SK-N-SH treated with all-trans-retinoic acid at 6 μM for 48 hours (cell line): ENCODE measurements around the gene TSPAN33.

Source experiments
- ATAC-seq: fragments of 200-7000 bp; cut with Tn5 transposase; 3 replicates; pipeline ENCODE4 v1.9.1; 2020; ENCODE audit warnings: mild to moderate bottlenecking, moderate library complexity
- ARNTL ChIP-seq: fragments of 450-650 bp; formaldehyde crosslinking; IDR thresholded peaks from 2 replicates; pipeline ENCODE4 v1.5.0; 2020; ENCODE audit warnings: low read depth, mild to moderate bottlenecking, moderate library complexity, borderline replicate concordance
- BACH2 ChIP-seq: fragments of 250-450 bp; sonication (Bioruptor Pico); IDR thresholded peaks from 2 replicates; pipeline ENCODE4 v1.9.0; 2021; ENCODE audit warnings: mild to moderate bottlenecking, borderline replicate concordance
- CSDC2 ChIP-seq: fragments of 250-450 bp; sonication (Bioruptor Pico); IDR thresholded peaks from 2 replicates; pipeline ENCODE4 v1.5.0; 2020; ENCODE audit warnings: mild to moderate bottlenecking, moderate library complexity
- ESRRG ChIP-seq: fragments of 250-450 bp; sonication (Bioruptor Pico); IDR thresholded peaks from 2 replicates; pipeline ENCODE4 v1.6.1; 2021; ENCODE audit warnings: mild to moderate bottlenecking
- GLIS3 ChIP-seq: fragments of 250-450 bp; sonication (Bioruptor Pico); IDR thresholded peaks from 2 replicates; pipeline ENCODE4 v1.5.0; 2020; ENCODE audit warnings: mild to moderate bottlenecking, moderate library complexity
- ISL1 ChIP-seq: fragments of 250-450 bp; sonication (Bioruptor Pico); IDR thresholded peaks from 2 replicates; pipeline ENCODE4 v2.1.2; 2022; ENCODE audit warnings: mild to moderate bottlenecking, moderate library complexity
- PPARA ChIP-seq: fragments of 250-450 bp; sonication (Bioruptor Pico); IDR thresholded peaks from 2 replicates; pipeline ENCODE4 v1.5.0; 2020; ENCODE audit warnings: mild to moderate bottlenecking, borderline replicate concordance
- RARB ChIP-seq: fragments of 250-450 bp; sonication (Bioruptor Pico); IDR thresholded peaks from 2 replicates; pipeline ENCODE4 v1.8.0; 2021; ENCODE audit warnings: mild to moderate bottlenecking, moderate library complexity
- SNAI2 ChIP-seq: fragments of 250-450 bp; sonication (Bioruptor Pico); IDR thresholded peaks from 2 replicates; pipeline ENCODE4 v1.5.0; 2020; ENCODE audit warnings: mild to moderate bottlenecking, moderate library complexity
- TCF4 ChIP-seq: fragments of 250-450 bp; sonication (Bioruptor Pico); IDR thresholded peaks from 2 replicates; pipeline ENCODE4 v1.8.0; 2021; ENCODE audit warnings: mild to moderate bottlenecking, moderate library complexity, borderline replicate concordance
- TOX ChIP-seq: fragments of 250-450 bp; sonication (Bioruptor Pico); IDR thresholded peaks from 2 replicates; pipeline ENCODE4 v1.8.0; 2021; ENCODE audit warnings: mild to moderate bottlenecking, moderate library complexity, borderline replicate concordance
- ZC3H10 ChIP-seq: fragments of 250-450 bp; sonication (Bioruptor Pico); IDR thresholded peaks from 2 replicates; pipeline ENCODE4 v1.5.1; 2021; ENCODE audit warnings: mild to moderate bottlenecking, moderate library complexity
- ZFP3 ChIP-seq: fragments of 250-450 bp; sonication (Bioruptor Pico); IDR thresholded peaks from 2 replicates; pipeline ENCODE4 v1.5.0; 2020; ENCODE audit warnings: mild to moderate bottlenecking, moderate library complexity
- ZFP30 ChIP-seq: fragments of 450-650 bp; formaldehyde crosslinking; IDR thresholded peaks from 2 replicates; pipeline ENCODE4 v1.5.0; 2022; ENCODE audit warnings: mild to moderate bottlenecking, moderate library complexity
- ZNF565 ChIP-seq: fragments of 450-650 bp; formaldehyde crosslinking; conservative IDR thresholded peaks from 2 replicates; pipeline ENCODE4 v1.5.0; 2020; ENCODE audit warnings: low read depth, mild to moderate bottlenecking, moderate library complexity
- ZNF70 ChIP-seq: fragments of 450-650 bp; formaldehyde crosslinking; IDR thresholded peaks from 2 replicates; pipeline ENCODE4 v1.5.0; 2020; ENCODE audit warnings: mild to moderate bottlenecking, moderate library complexity
- ZNF8 ChIP-seq: fragments of 450-650 bp; formaldehyde crosslinking; IDR thresholded peaks from 2 replicates; pipeline ENCODE4 v1.5.0; 2020; ENCODE audit warnings: mild to moderate bottlenecking, moderate library complexity
- TF ChIP-seq, protein P1 (sequence below): fragments of 250-450 bp; sonication (Bioruptor Pico); IDR thresholded peaks from 2 replicates; pipeline ENCODE4 v1.8.0; 2020; ENCODE audit warnings: mild to moderate bottlenecking, moderate library complexity, borderline replicate concordance
- TF ChIP-seq, protein P2 (sequence below): fragments of 250-450 bp; sonication (Bioruptor Pico); IDR thresholded peaks from 2 replicates; pipeline ENCODE4 v1.5.0; 2020; ENCODE audit warnings: mild to moderate bottlenecking, moderate library complexity
- TF ChIP-seq, protein P3 (sequence below): fragments of 250-450 bp; sonication (Bioruptor Pico); IDR thresholded peaks from 2 replicates; pipeline ENCODE4 v1.5.1; 2021; ENCODE audit warnings: mild to moderate bottlenecking, moderate library complexity
- TF ChIP-seq, protein P4 (sequence below): fragments of 250-450 bp; sonication (Bioruptor Pico); IDR thresholded peaks from 2 replicates; pipeline ENCODE4 v1.5.1; 2020; ENCODE audit warnings: low read depth, mild to moderate bottlenecking, moderate library complexity

The TSPAN33 gene, protein sequence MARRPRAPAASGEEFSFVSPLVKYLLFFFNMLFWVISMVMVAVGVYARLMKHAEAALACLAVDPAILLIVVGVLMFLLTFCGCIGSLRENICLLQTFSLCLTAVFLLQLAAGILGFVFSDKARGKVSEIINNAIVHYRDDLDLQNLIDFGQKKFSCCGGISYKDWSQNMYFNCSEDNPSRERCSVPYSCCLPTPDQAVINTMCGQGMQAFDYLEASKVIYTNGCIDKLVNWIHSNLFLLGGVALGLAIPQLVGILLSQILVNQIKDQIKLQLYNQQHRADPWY

DNA sequence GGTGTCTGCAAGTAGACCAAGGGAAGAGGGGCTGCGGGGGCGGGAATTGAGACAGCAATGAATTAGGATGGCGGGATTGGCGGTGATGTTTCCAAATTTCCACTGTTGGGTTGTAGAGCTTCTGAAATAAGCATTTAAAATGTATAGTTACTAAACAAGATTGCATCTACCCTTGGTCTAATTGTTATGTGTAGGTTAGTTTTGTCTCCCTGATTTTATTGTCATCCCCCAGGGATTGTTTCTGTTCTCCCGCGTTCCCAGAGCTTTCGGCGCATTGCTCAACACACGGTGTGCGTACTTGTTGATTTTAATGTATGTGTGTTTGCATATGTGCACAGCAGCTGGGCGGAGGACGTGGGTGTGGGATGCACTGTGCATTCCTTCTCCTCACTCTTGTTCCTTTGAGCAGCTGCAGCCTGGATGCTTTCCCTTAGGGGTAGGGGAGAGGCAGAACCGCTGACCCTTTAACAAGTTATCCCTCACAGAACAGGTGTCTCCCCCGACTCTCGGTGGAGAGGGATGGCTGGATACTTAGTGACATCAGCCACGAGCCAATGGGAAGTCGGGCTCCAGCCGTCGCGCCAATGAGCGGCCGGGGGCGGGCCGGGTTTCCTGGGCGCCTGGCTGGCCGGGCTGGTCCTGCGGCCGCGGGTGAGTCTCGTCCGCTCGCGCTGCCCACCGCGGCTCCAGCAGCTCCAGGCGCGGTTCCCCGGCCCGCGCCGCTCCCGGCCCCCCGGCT lies at the start of gene TSPAN33:
Gene TSPAN33 (plus strand): TSS at position 613 of the 739 bp plus-strand sequence. CDS start 274 bp downstream, outside the sequence.
- peak; percentile 97 for ATAC-seq
- TF ChIP-seq ZNF70 (CRISPR knock-in tag) (no peak), SNAI2 (CRISPR knock-in tag) (peak; percentile 90; the same call in 1 of the 2 replicates), ZC3H10 (CRISPR knock-in tag) (no peak), BACH2 (CRISPR knock-in tag) (no peak)

DNA sequence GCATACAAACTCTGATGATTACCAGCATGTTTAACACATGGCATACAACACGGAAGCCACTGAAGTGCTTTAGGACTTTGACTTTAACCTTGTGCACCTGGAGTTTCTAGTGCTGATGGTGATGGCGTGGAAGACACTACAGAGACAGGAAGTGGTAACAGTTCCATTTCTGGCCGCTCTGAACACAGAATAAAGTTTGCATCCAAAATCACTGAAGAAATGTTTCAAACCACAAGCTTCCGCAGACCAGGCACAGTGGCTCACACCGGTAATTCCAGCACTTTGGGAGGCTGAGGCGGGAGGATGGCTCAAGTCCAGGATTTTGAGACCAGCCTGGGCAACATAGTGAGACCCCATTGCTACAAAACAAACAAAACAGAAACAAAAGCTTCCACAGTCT lies 49.2 kb upstream of the TSPAN33 start:
- ATAC-seq = no peak
- TF ChIP-seq GLIS3 (CRISPR knock-in tag) (no peak), RARB (CRISPR knock-in tag) (no peak), ISL1 (CRISPR knock-in tag) (no peak), ZNF8 (CRISPR knock-in tag) (no peak), CSDC2 (CRISPR knock-in tag) (no peak), ZFP30 (no peak), TCF4 (no peak), ARNTL (no peak), ZNF565 (CRISPR knock-in tag) (no peak), ZFP3 (no peak)
- TF ChIP-seq, protein P1, sequence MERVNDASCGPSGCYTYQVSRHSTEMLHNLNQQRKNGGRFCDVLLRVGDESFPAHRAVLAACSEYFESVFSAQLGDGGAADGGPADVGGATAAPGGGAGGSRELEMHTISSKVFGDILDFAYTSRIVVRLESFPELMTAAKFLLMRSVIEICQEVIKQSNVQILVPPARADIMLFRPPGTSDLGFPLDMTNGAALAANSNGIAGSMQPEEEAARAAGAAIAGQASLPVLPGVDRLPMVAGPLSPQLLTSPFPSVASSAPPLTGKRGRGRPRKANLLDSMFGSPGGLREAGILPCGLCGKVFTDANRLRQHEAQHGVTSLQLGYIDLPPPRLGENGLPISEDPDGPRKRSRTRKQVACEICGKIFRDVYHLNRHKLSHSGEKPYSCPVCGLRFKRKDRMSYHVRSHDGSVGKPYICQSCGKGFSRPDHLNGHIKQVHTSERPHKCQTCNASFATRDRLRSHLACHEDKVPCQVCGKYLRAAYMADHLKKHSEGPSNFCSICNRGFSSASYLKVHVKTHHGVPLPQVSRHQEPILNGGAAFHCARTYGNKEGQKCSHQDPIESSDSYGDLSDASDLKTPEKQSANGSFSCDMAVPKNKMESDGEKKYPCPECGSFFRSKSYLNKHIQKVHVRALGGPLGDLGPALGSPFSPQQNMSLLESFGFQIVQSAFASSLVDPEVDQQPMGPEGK (CRISPR knock-in tag) = no peak
- TF ChIP-seq, all 23 proteins: peak for 0

DNA sequence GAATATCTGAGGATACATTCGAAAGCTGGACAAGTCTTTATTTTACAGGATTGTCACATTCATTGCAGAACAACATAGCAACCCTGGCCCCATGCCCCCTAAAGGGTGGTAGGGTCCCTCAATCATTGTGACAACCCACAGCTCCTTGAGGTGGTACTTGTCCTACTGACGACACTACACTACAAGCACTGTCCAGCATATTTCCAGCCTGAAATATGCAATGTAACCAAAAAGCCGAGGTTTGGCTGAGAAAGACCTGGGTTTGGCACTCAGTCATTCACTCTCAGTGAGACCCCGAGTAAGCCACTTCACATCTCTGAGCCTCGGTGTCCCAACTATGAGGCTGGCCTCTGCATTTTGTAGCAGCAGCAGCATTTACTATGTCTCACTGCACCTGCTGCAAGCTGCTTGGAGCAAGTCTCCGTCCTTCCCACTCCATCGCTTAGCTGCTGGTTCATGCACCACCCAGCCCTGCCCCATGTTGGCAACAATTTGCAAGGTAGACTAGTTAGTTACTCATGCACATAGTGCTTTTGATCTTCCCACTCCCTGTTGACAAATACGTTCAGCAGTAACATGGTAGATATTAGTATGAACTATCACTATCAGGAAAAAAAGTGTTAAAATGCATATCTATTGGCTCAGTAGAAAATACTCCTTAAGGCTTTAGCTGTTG lies 46.0 kb upstream of the TSPAN33 start:
- TF ChIP-seq, protein P2, sequence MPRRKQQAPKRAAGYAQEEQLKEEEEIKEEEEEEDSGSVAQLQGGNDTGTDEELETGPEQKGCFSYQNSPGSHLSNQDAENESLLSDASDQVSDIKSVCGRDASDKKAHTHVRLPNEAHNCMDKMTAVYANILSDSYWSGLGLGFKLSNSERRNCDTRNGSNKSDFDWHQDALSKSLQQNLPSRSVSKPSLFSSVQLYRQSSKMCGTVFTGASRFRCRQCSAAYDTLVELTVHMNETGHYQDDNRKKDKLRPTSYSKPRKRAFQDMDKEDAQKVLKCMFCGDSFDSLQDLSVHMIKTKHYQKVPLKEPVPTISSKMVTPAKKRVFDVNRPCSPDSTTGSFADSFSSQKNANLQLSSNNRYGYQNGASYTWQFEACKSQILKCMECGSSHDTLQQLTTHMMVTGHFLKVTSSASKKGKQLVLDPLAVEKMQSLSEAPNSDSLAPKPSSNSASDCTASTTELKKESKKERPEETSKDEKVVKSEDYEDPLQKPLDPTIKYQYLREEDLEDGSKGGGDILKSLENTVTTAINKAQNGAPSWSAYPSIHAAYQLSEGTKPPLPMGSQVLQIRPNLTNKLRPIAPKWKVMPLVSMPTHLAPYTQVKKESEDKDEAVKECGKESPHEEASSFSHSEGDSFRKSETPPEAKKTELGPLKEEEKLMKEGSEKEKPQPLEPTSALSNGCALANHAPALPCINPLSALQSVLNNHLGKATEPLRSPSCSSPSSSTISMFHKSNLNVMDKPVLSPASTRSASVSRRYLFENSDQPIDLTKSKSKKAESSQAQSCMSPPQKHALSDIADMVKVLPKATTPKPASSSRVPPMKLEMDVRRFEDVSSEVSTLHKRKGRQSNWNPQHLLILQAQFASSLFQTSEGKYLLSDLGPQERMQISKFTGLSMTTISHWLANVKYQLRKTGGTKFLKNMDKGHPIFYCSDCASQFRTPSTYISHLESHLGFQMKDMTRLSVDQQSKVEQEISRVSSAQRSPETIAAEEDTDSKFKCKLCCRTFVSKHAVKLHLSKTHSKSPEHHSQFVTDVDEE (CRISPR knock-in tag) = no peak
- TF ChIP-seq ZNF8 (CRISPR knock-in tag) = no peak
- no peak for TF ChIP-seq CSDC2 (CRISPR knock-in tag)
- TF ChIP-seq GLIS3 (CRISPR knock-in tag) = no peak
- no peak for TF ChIP-seq ZFP3
- TF ChIP-seq TOX (CRISPR knock-in tag) = no peak
- TF ChIP-seq BACH2 (CRISPR knock-in tag) = no peak
- no peak for TF ChIP-seq ZC3H10 (CRISPR knock-in tag)
- TF ChIP-seq RARB (CRISPR knock-in tag) = no peak
- TF ChIP-seq ZNF70 (CRISPR knock-in tag) = no peak
- no peak for TF ChIP-seq ZNF565 (CRISPR knock-in tag)
- TF ChIP-seq ZFP30 = no peak
- no peak for TF ChIP-seq ARNTL
- TF ChIP-seq, protein P3, sequence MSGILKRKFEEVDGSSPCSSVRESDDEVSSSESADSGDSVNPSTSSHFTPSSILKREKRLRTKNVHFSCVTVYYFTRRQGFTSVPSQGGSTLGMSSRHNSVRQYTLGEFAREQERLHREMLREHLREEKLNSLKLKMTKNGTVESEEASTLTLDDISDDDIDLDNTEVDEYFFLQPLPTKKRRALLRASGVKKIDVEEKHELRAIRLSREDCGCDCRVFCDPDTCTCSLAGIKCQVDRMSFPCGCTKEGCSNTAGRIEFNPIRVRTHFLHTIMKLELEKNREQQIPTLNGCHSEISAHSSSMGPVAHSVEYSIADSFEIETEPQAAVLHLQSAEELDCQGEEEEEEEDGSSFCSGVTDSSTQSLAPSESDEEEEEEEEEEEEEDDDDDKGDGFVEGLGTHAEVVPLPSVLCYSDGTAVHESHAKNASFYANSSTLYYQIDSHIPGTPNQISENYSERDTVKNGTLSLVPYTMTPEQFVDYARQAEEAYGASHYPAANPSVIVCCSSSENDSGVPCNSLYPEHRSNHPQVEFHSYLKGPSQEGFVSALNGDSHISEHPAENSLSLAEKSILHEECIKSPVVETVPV (CRISPR knock-in tag) = no peak
- no peak for TF ChIP-seq ESRRG (CRISPR knock-in tag)
- no peak for TF ChIP-seq PPARA (CRISPR knock-in tag)
- TF ChIP-seq, protein P4, sequence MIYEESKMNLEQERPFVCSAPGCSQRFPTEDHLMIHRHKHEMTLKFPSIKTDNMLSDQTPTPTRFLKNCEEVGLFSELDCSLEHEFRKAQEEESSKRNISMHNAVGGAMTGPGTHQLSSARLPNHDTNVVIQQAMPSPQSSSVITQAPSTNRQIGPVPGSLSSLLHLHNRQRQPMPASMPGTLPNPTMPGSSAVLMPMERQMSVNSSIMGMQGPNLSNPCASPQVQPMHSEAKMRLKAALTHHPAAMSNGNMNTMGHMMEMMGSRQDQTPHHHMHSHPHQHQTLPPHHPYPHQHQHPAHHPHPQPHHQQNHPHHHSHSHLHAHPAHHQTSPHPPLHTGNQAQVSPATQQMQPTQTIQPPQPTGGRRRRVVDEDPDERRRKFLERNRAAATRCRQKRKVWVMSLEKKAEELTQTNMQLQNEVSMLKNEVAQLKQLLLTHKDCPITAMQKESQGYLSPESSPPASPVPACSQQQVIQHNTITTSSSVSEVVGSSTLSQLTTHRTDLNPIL (CRISPR knock-in tag) = no peak
- no peak for ATAC-seq
